KOPT-K1 (cell line): ENCODE results near the gene SEC23B.

Experiments used
- H3K27ac ChIP-seq: fragments of 200-600 bp; sonication (generic); 2 replicates; pipeline ENCODE4 v1.5.1; 2016; ENCODE audit warnings: antibody characterized with exemption, mild to moderate bottlenecking, low read depth, low read length; ENCODE audit not compliant: poor library complexity, severe bottlenecking
- H3K36me3 ChIP-seq: fragments of 200-600 bp; sonication (generic); 2 replicates; pipeline ENCODE4 v1.5.1; 2017; ENCODE audit warnings: antibody characterized with exemption, mild to moderate bottlenecking, low read length, moderate library complexity; ENCODE audit not compliant: insufficient read depth
- H3K9me3 ChIP-seq: fragments of 200-600 bp; sonication (generic); 2 replicates; pipeline ENCODE4 v1.5.1; 2017; ENCODE audit warnings: antibody characterized with exemption, low read length, mild to moderate bottlenecking; ENCODE audit not compliant: insufficient read depth, poor library complexity, severe bottlenecking

Gene SEC23B

DNA sequence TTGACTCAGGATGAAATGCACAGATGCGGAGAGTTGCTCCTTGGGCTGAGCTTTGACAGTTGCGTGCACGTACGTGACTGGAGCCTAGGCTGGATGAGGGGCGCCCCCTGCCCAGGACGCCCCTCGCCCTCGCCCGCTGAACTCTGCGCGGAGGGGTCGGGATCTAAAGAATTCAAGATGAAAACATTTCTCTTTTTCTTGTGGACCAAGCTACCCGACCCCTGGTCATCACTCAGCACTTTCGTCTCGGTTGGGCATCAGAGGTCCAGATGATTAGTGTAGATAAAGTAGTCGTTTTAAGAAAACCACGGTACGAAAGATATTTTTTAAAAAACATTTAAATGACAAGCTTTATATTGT is 80.8 kb downstream of the SEC23B start:
- H3K27ac ChIP-seq, result no peak overlapping the region
- no peaks in the 10 kb centered on the region for H3K36me3 ChIP-seq
- H3K9me3 ChIP-seq, result no peaks in the 10 kb centered on the region

DNA sequence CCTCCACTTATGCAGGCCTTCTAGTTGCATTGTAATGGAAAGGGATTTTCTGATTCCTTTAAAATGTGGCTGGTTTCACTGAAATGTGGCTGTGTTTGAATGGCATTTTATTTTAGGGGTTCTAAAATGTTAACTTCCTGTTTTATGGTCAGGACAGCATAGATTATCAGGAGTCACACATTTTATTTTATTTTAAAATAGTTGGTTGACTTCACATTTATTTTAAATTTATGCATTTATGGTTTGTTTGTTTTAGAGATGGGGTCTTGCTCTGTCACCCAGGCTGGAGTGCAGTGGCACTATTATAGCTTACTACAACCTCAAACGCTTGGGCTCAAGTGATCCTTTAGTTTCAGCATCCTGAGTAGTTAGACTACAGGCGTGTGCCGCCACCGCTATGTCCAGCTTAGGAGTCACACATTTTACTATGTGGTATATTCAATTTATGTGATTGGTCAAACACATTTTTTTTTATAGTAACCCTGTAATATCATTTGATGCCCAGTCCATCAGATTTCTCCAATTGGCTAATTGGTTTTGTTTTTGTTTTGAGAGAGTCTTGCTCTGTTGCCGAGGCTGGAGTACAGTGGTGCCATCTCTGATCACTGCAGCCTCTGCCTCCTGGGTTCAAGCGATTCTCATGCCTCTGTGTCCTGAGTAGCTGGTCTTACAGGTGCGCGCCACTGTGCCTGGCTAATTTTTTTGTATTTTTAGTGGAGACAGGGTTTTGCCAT is 82.4 kb downstream of the SEC23B start:
- Histone ChIP-seq H3K27ac (no peak overlapping the region), H3K9me3 (no peaks in the 10 kb centered on the region), H3K36me3 (no peaks in the 10 kb centered on the region)

DNA sequence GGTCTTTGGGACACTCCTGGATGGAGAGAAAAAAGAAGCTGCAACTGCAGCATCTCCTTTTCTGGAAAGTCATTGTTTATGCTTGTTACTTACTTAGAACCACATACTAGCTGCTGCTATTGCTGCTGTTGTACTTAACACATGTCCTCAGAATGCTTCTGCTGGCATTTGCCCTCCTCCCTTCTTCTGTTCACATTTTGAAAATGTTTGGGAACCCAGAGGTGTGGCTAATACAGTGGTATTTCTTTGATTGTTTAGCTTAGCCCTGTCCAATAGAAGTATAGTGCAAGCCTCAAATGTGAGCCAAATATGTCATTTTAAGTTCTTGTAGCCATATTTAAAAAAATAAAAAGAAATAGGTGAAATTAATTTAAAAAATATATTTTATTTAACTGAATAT is 88.5 kb downstream of the SEC23B start:
- Histone ChIP-seq H3K36me3 (no peaks in the 10 kb centered on the region), H3K27ac (no peak overlapping the region), H3K9me3 (no peaks in the 10 kb centered on the region)

DNA sequence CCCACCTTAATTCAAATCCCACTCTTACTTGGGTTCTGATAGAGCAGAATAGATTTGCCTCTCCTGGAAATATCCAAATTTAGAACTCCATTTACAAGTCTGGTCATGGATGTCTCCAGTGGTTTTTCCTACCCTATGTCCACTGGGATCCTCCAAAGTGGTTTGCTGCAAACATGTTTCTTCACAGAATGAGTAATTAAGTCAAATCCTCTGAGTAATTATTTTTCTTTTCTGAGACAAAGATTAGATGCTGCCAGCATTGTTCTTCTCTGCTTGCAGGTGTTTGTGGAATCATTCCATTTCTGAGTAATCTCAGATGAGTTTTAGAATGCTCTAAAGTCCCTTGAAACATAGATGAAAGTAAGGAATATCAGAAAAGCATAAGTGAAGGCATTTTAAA is 102.0 kb downstream of the SEC23B start:
- Histone ChIP-seq H3K9me3 (no peaks in the 10 kb centered on the region), H3K27ac (no peak overlapping the region), H3K36me3 (no peaks in the 10 kb centered on the region)
